H1 (cell line): ENCODE data around the gene ARHGEF28. TPM values are rescaled to one million over a fixed set of nuclear protein-coding genes. Genes with fewer than 3 reads are reported as not detected.

Experiments used
- CTCF ChIA-PET: fragments of 300-600 bp; sonication (Branson Sonifier 250); formaldehyde crosslinking; loops from one replicate; lab custom pipeline; 2021; ENCODE audit not compliant: partially characterized antibody; lab: Charles Lee
- POLR2A ChIA-PET: fragments of 300-600 bp; sonication (Branson Sonifier 250); formaldehyde crosslinking; loops from one replicate; lab custom pipeline; 2021; ENCODE audit warnings: inconsistent platforms; ENCODE audit not compliant: partially characterized antibody; lab: Charles Lee
- DNase-seq, 2 experiments: peaks; one replicate each; pipeline versions ENCODE4 v3.0.0 to v3.0.0-alpha.2; 2010 to 2022; ENCODE audit warnings: low spot score in 2 of 2, low read depth in 1 of 2, mixed read lengths in 1 of 2
- FAIRE-seq: peaks from 2 replicates; lab custom pipeline; 2011; peaks lifted over from hg19 to GRCh38; lab: Jason Lieb, UNC
- H2AFZ ChIP-seq: 2 replicates; pipeline ENCODE4 v1.8.1; 2012; ENCODE audit warnings: low read length, inconsistent platforms
- H2AK5ac ChIP-seq: 2 replicates; pipeline ENCODE4 v1.6.1; 2013; ENCODE audit warnings: low read depth, low read length
- H2BK120ac ChIP-seq: replicated peaks from 2 replicates; pipeline ENCODE3; 2013; ENCODE audit warnings: low read depth, low read length, inconsistent platforms
- H2BK12ac ChIP-seq: 2 replicates; pipeline ENCODE4 v1.6.1; 2013; ENCODE audit warnings: low read depth, low read length
- H2BK15ac ChIP-seq: 2 replicates; pipeline ENCODE4 v1.6.1; 2013; ENCODE audit warnings: low read length
- H2BK20ac ChIP-seq: 2 replicates; pipeline ENCODE4 v1.6.1; 2013; ENCODE audit warnings: low read length
- H2BK5ac ChIP-seq: 2 replicates; pipeline ENCODE4 v1.6.1; 2013; ENCODE audit warnings: low read depth, low read length
- H3K14ac ChIP-seq: 2 replicates; pipeline ENCODE4 v1.6.1; 2013; ENCODE audit warnings: inconsistent platforms; ENCODE audit not compliant: insufficient read length
- H3K18ac ChIP-seq: 2 replicates; pipeline ENCODE4 v1.6.1; 2013; ENCODE audit warnings: low read length; ENCODE audit errors: extremely low read depth
- H3K23ac ChIP-seq: 2 replicates; pipeline ENCODE4 v1.6.1; 2013; ENCODE audit warnings: inconsistent platforms; ENCODE audit not compliant: insufficient read length
- H3K23me2 ChIP-seq: 2 replicates; pipeline ENCODE4 v1.6.1; 2013; ENCODE audit warnings: low read depth, low read length
- H3K27ac ChIP-seq: 2 replicates; pipeline ENCODE4 v1.6.1; 2011; ENCODE audit warnings: low read depth, low read length, inconsistent platforms
- H3K27me3 ChIP-seq, 4 experiments: replicated peaks in 1 of 4; 1 replicate in 1 of 4; 2 replicates in 3 of 4; pipeline versions ENCODE4 v1.6.1 to v1.8.1; 2011 to 2013; ENCODE audit warnings: low read length in 3 of 4, mild to moderate bottlenecking in 3 of 4, inconsistent platforms in 2 of 4, mixed read lengths in 2 of 4, moderate library complexity in 1 of 4; ENCODE audit not compliant: control insufficient read depth in 3 of 4, insufficient read depth in 3 of 4; ENCODE audit errors: extremely low read depth in 1 of 4
- H3K36me3 ChIP-seq, 4 experiments: 2 replicates each; pipeline versions ENCODE4 v1.6.1 to v1.8.1; 2011 to 2013; ENCODE audit warnings: mild to moderate bottlenecking in 4 of 4, low read length in 3 of 4, moderate library complexity in 2 of 4, control low read depth in 1 of 4, inconsistent platforms in 1 of 4; ENCODE audit not compliant: insufficient read depth in 4 of 4, control insufficient read depth in 2 of 4
- H3K4ac ChIP-seq: replicated peaks from 2 replicates; pipeline ENCODE3; 2013; ENCODE audit warnings: low read length, low read depth, mixed read lengths, inconsistent platforms; ENCODE audit not compliant: insufficient read length
- H3K4me1 ChIP-seq, 4 experiments: replicated peaks in 1 of 4; 1 replicate in 1 of 4; 2 replicates in 3 of 4; pipeline versions ENCODE4 v1.6.1 to v1.8.1; 2011 to 2013; ENCODE audit warnings: low read length in 3 of 4, inconsistent platforms in 2 of 4, mixed read lengths in 1 of 4; ENCODE audit not compliant: insufficient read depth in 4 of 4, control insufficient read depth in 3 of 4
- H3K4me2 ChIP-seq, 2 experiments: 2 replicates each; pipeline versions ENCODE4 v1.6.1 to v1.8.1; 2011 to 2013; ENCODE audit warnings: low read depth in 2 of 2, low read length in 2 of 2, control low read depth in 1 of 2, inconsistent platforms in 1 of 2, mild to moderate bottlenecking in 1 of 2; ENCODE audit not compliant: insufficient read depth in 1 of 2
- H3K4me3 ChIP-seq, 4 experiments: fragments of 200-600, 300-600 bp in 1 of 4; sonication (generic), shearing (Covaris generic), sonication (Bioruptor Twin) in 1 of 4; 2 replicates each; pipeline versions ENCODE4 v1.5.1 to v1.8.1; 2011 to 2016; ENCODE audit warnings: low read length in 4 of 4, low read depth in 3 of 4, control low read depth in 2 of 4, inconsistent platforms in 2 of 4, mild to moderate bottlenecking in 2 of 4, mixed read lengths in 1 of 4, moderate library complexity in 1 of 4; ENCODE audit not compliant: insufficient read depth in 2 of 4; ENCODE audit errors: extremely low read depth in 1 of 4
- H3K56ac ChIP-seq: replicated peaks from 2 replicates; pipeline ENCODE3; 2013; ENCODE audit warnings: low read depth, mild to moderate bottlenecking, mixed read lengths, low read length, inconsistent platforms; ENCODE audit not compliant: insufficient read length
- H3K79me1 ChIP-seq: 2 replicates; pipeline ENCODE4 v1.6.1; 2013; ENCODE audit warnings: low read depth, low read length, control low read depth
- H3K79me2 ChIP-seq, 2 experiments: 2 replicates each; pipeline versions ENCODE4 v1.6.1 to v1.8.1; 2012 to 2013; ENCODE audit warnings: low read length in 2 of 2, mild to moderate bottlenecking in 2 of 2, inconsistent platforms in 1 of 2; ENCODE audit not compliant: insufficient read depth in 2 of 2, control insufficient read depth in 1 of 2
- H3K9ac ChIP-seq, 4 experiments: replicated peaks in 1 of 4; 1 replicate in 1 of 4; 2 replicates in 3 of 4; pipeline versions ENCODE4 v1.6.1 to v1.8.1; 2011 to 2013; ENCODE audit warnings: low read depth in 3 of 4, low read length in 3 of 4, control low read depth in 2 of 4, mild to moderate bottlenecking in 2 of 4, moderate library complexity in 2 of 4, inconsistent platforms in 1 of 4; ENCODE audit errors: extremely low read depth in 1 of 4
- H3K9me3 ChIP-seq, 2 experiments: 2 replicates each; pipeline versions ENCODE4 v1.6.1 to v1.8.1; 2012 to 2013; ENCODE audit warnings: mild to moderate bottlenecking in 2 of 2, moderate library complexity in 2 of 2, control low read depth in 1 of 2, inconsistent platforms in 1 of 2, low read depth in 1 of 2, low read length in 1 of 2, mixed read lengths in 1 of 2; ENCODE audit not compliant: insufficient read depth in 2 of 2
- H4K20me1 ChIP-seq, 2 experiments: replicated peaks in 1 of 2; 2 replicates each; pipeline versions ENCODE3 to v1.8.1; 2011 to 2013; ENCODE audit warnings: inconsistent platforms in 2 of 2, low read length in 2 of 2, mild to moderate bottlenecking in 1 of 2; ENCODE audit not compliant: insufficient read depth in 2 of 2, control insufficient read depth in 1 of 2
- H4K5ac ChIP-seq: 2 replicates; pipeline ENCODE4 v1.6.1; 2013; ENCODE audit warnings: low read length, low read depth, mixed read lengths, inconsistent platforms; ENCODE audit not compliant: insufficient read length
- H4K8ac ChIP-seq: 2 replicates; pipeline ENCODE4 v1.8.0; 2013; ENCODE audit warnings: mild to moderate bottlenecking, moderate library complexity, low read length, inconsistent platforms; ENCODE audit not compliant: insufficient read depth; ENCODE audit errors: extremely low read depth
- H4K91ac ChIP-seq: replicated peaks from 2 replicates; pipeline ENCODE3; 2013; ENCODE audit warnings: low read length, mixed read lengths, inconsistent platforms; ENCODE audit not compliant: insufficient read length
- ASH2L ChIP-seq: fragments of 200-600, 300-600 bp; sonication (generic); IDR thresholded peaks from one replicate; pipeline ENCODE4 v1.7.1; 2017; ENCODE audit warnings: low read length
- KDM4A ChIP-seq: IDR thresholded peaks from one replicate; pipeline ENCODE4 v1.7.1; 2012; ENCODE audit warnings: low read depth, mild to moderate bottlenecking, moderate library complexity, low read length, inconsistent platforms; ENCODE audit not compliant: severe bottlenecking
- POU5F1 ChIP-seq: IDR thresholded peaks from 2 replicates; pipeline ENCODE4 v1.6.1; 2011; ENCODE audit warnings: low read depth, mild to moderate bottlenecking, low read length, moderate library complexity
- RAD21 ChIP-seq, 2 experiments: IDR thresholded peaks in 1 of 2; conservative IDR thresholded peaks in 1 of 2; 2 replicates each; pipeline ENCODE4 v1.6.1; 2011; ENCODE audit warnings: low read depth in 2 of 2, low read length in 2 of 2, improper control_type of control experiment in 1 of 2, inconsistent platforms in 1 of 2, mild to moderate bottlenecking in 1 of 2, moderate library complexity in 1 of 2
- RXRA ChIP-seq: IDR thresholded peaks from 2 replicates; pipeline ENCODE4 v1.6.1; 2011; ENCODE audit warnings: low read depth, mild to moderate bottlenecking, low read length, moderate library complexity; ENCODE audit not compliant: insufficient read depth
- SIN3A ChIP-seq, 2 experiments: IDR thresholded peaks in 1 of 2; conservative IDR thresholded peaks in 1 of 2; 2 replicates each; pipeline ENCODE4 v1.6.1; 2011 to 2012; ENCODE audit warnings: low read length in 2 of 2, improper control_type of control experiment in 1 of 2, low read depth in 1 of 2, mild to moderate bottlenecking in 1 of 2
- SIX5 ChIP-seq: IDR thresholded peaks from 2 replicates; pipeline ENCODE4 v1.6.1; 2011; ENCODE audit warnings: mild to moderate bottlenecking, low read depth, low read length
- SP1 ChIP-seq: IDR thresholded peaks from 2 replicates; pipeline ENCODE4 v1.6.1; 2011; ENCODE audit warnings: low read depth, low read length
- SP4 ChIP-seq: IDR thresholded peaks from 2 replicates; pipeline ENCODE4 v1.6.1; 2012; ENCODE audit warnings: low read length, inconsistent platforms
- SRF ChIP-seq: IDR thresholded peaks from 2 replicates; pipeline ENCODE4 v1.6.1; 2011; ENCODE audit warnings: mild to moderate bottlenecking, low read depth, low read length, moderate library complexity
- TEAD4 ChIP-seq: IDR thresholded peaks from 2 replicates; pipeline ENCODE4 v1.6.1; 2012; ENCODE audit warnings: low read depth, low read length, inconsistent platforms, mixed read lengths
- WGBS, 2 experiments: shearing (Covaris generic) in 1 of 2; methylation state at CpG; one replicate each; pipeline versions ENCODE4 v1.1.6 to v1.1.7; 2013 to 2015; ENCODE audit warnings: low lambda C conversion rate in 2 of 2, mixed read lengths in 2 of 2, inconsistent platforms in 1 of 2, low coverage in 1 of 2, missing lambda C conversion rate in 1 of 2; ENCODE audit not compliant: insufficient replicate concordance in 2 of 2, insufficient coverage in 1 of 2, insufficient read length in 1 of 2; ENCODE audit errors: extremely low coverage in 1 of 2, missing lambda C conversion rate in 1 of 2; 5-methylcytosine and 5-hydroxymethylcytosine counted together
- polyA plus RNA-seq, 7 experiments: library from polyadenylated mRNA; depleted of rRNA in 3 of 7; stranded (reverse) in 5 of 7; unstranded in 2 of 7; fragments of >200 nt in 5 of 7; fragments of 200-250 nt in 2 of 7; gene quantifications; 1 replicate in 5 of 7; 2 replicates in 1 of 7; 4 replicates in 1 of 7; pipeline versions ENCODE4 v1.2.1 to v1.2.3, GENCODE V29; 2011 to 2013; ENCODE audit warnings: missing spikeins in 2 of 7, mixed read lengths in 2 of 7
- total RNA-seq: library from RNA; stranded (reverse); fragmentation: NEBNext Ultra II Directional; extraction: Animal tissue kit (Norgen Biotek cat#: 25700); gene quantifications from 2 replicates; pipeline ENCODE4 v1.2.1, GENCODE V29; 2021
- TF ChIP-seq, protein P1 (sequence below), 3 experiments: IDR thresholded peaks; 1 replicate in 2 of 3; 2 replicates in 1 of 3; pipeline versions ENCODE4 v1.5.1 to v1.6.1; 2011; ENCODE audit warnings: low read length in 3 of 3, mild to moderate bottlenecking in 3 of 3, inconsistent platforms in 2 of 3, low read depth in 1 of 3, moderate library complexity in 1 of 3; ENCODE audit not compliant: insufficient read depth in 1 of 3; ENCODE audit errors: control extremely low read depth in 1 of 3

The ARHGEF28 gene
- total and polyA plus RNA-seq, 2 of the 8 experiments (the other 6 are each of a cell fraction or from before 2014, with no cell fraction given), result 0.33 to 1.0 TPM

GRCh38 chr5:73745836-73746235, 119.8 kb downstream of the ARHGEF28 start:
- Histone ChIP-seq H2AK5ac (no peak overlapping the region), H3K79me2 (no peaks in the 10 kb centered on the region), H3K18ac (no peak overlapping the region), H2BK15ac (no peak overlapping the region), H3K14ac (no peak overlapping the region), H3K23me2 (no peaks in the 10 kb centered on the region), H2BK5ac (no peak overlapping the region), H3K56ac (no peak overlapping the region), H3K36me3 (no peaks in the 10 kb centered on the region), H3K27ac (no peak overlapping the region), H4K5ac (no peak overlapping the region), H2BK20ac (no peak overlapping the region), H3K4me3 (no peak overlapping the region), H3K79me1 (no peaks in the 10 kb centered on the region), H3K9ac (no peak overlapping the region), H4K20me1 (no peaks in the 10 kb centered on the region), H3K4ac (no peak overlapping the region), H2AFZ (no peak overlapping the region), H3K4me2 (no peak overlapping the region), H2BK120ac (no peak overlapping the region), H3K27me3 (no peaks in the 10 kb centered on the region), H4K8ac (no peak overlapping the region), H3K9me3 (no peaks in the 10 kb centered on the region), H2BK12ac (no peak overlapping the region), H3K4me1 (peaks cover 0 to 2% (median 0%) of the 10 kb centered on the region in 4 experiments; a peak in 1 of 7 replicates), H3K23ac (no peak overlapping the region), H4K91ac (no peak overlapping the region)
- WGBS, 2 experiments, result 73% methylated on average over 1 of the region's 1 CpG; no CpG with 5 or more reads in 1 of the 2 experiments
- no peak for DNase-seq
- ChIA-PET POLR2A (no interaction called here), CTCF (no interaction called here)
- no peak for FAIRE-seq
- TF ChIP-seq POU5F1 (no peak), SRF (no peak), TEAD4 (no peak), RAD21 (IDR thresholded peaks at IDR 0.05 in 1 of 2, conservative IDR thresholded peaks at IDR 0.05 in 1 of 2; ENCODE audit: low read depth in 2 of 2, low read length in 2 of 2) (no peak), SP4 (no peak), SIX5 (no peak), SIN3A (conservative IDR thresholded peaks at IDR 0.05 in 1 of 2, IDR thresholded peaks at IDR 0.05 in 1 of 2; ENCODE audit: low read depth in 1 of 2, low read length in 2 of 2) (no peak), KDM4A (no peak), ASH2L (no peak), RXRA (no peak), SP1 (no peak)
- TF ChIP-seq, protein P1, sequence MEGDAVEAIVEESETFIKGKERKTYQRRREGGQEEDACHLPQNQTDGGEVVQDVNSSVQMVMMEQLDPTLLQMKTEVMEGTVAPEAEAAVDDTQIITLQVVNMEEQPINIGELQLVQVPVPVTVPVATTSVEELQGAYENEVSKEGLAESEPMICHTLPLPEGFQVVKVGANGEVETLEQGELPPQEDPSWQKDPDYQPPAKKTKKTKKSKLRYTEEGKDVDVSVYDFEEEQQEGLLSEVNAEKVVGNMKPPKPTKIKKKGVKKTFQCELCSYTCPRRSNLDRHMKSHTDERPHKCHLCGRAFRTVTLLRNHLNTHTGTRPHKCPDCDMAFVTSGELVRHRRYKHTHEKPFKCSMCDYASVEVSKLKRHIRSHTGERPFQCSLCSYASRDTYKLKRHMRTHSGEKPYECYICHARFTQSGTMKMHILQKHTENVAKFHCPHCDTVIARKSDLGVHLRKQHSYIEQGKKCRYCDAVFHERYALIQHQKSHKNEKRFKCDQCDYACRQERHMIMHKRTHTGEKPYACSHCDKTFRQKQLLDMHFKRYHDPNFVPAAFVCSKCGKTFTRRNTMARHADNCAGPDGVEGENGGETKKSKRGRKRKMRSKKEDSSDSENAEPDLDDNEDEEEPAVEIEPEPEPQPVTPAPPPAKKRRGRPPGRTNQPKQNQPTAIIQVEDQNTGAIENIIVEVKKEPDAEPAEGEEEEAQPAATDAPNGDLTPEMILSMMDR (IDR thresholded peaks at IDR 0.05; ENCODE audit: control extremely low read depth in 1 of 3, insufficient read depth in 1 of 3, low read depth in 1 of 3, low read length in 3 of 3), result no peak
